Panc1 (cell line): Measurements from ENCODE around the gene MYH14. TPM values are rescaled to one million over a fixed set of nuclear protein-coding genes. Genes with fewer than 3 reads are reported as not detected.

ENCODE experiments used
- ATAC-seq: fragments of 200-7000 bp; cut with Tn5 transposase; 2 replicates; pipeline ENCODE4 v1.9.1; 2020; ENCODE audit warnings: mild to moderate bottlenecking, moderate library complexity
- BruUV-seq: library from RNA; stranded (reverse); fragments of 400-500 nt; replicated peaks from 2 replicates; lab custom pipeline; 2021; lab: Mats Ljungman, UMichigan
- CTCF ChIA-PET: fragments of 300-600 bp; sonication (Branson Sonifier 250); formaldehyde crosslinking; loops from one replicate; lab custom pipeline; 2022; ENCODE audit warnings: antibody characterized with exemption; lab: Charles Lee
- POLR2A ChIA-PET: fragments of 300-600 bp; sonication (Branson Sonifier 250); formaldehyde crosslinking; loops from one replicate; lab custom pipeline; 2022; ENCODE audit warnings: antibody characterized with exemption; lab: Charles Lee
- DNase-seq: peaks from one replicate; pipeline ENCODE4 v3.0.0-alpha.2; 2010; ENCODE audit warnings: low read depth, low spot score
- H3K27ac ChIP-seq: 2 replicates; pipeline ENCODE4 v1.5.1; 2011; ENCODE audit warnings: mild to moderate bottlenecking, low read length, inconsistent platforms
- H3K27me3 ChIP-seq: fragments of 200-500 bp; sonication (Bioruptor generic); 2 replicates; pipeline ENCODE4 v1.6.0; 2014; ENCODE audit warnings: low read length, inconsistent platforms; ENCODE audit not compliant: control insufficient read depth, insufficient read depth
- H3K36me3 ChIP-seq: fragments of 200-500 bp; sonication (Bioruptor generic); 2 replicates; pipeline ENCODE4 v1.5.1; 2014; ENCODE audit warnings: inconsistent platforms, mild to moderate bottlenecking, low read length, moderate library complexity; ENCODE audit not compliant: control insufficient read depth, insufficient read depth
- H3K4me1 ChIP-seq: 2 replicates; pipeline ENCODE4 v1.5.1; 2011; ENCODE audit warnings: inconsistent platforms, mild to moderate bottlenecking, low read length, moderate library complexity; ENCODE audit not compliant: control insufficient read depth, insufficient read depth
- H3K4me3 ChIP-seq, 2 experiments: 2 replicates each; pipeline ENCODE4 v1.5.1; 2011 to 2012; ENCODE audit warnings: low read depth in 2 of 2, low read length in 2 of 2, mild to moderate bottlenecking in 2 of 2, inconsistent platforms in 1 of 2, moderate library complexity in 1 of 2
- H3K9me3 ChIP-seq: fragments of 200-500 bp; sonication (Bioruptor generic); 2 replicates; pipeline ENCODE4 v1.5.1; 2014; ENCODE audit warnings: low read depth, mild to moderate bottlenecking, inconsistent platforms, low read length, moderate library complexity; ENCODE audit not compliant: control insufficient read depth, insufficient read depth
- POLR2AphosphoS5 ChIP-seq: IDR thresholded peaks from 2 replicates; pipeline ENCODE4 v1.6.1; 2012; ENCODE audit warnings: mild to moderate bottlenecking, low read depth, low read length, moderate library complexity
- REST ChIP-seq, 2 experiments: IDR thresholded peaks; 2 replicates each; pipeline ENCODE4 v1.6.1; 2011 to 2012; ENCODE audit warnings: low read depth in 2 of 2, control low read depth in 1 of 2, low read length in 1 of 2, mild to moderate bottlenecking in 1 of 2, moderate library complexity in 1 of 2; ENCODE audit not compliant: insufficient read depth in 1 of 2
- SIN3A ChIP-seq: IDR thresholded peaks from 2 replicates; pipeline ENCODE4 v1.6.1; 2012; ENCODE audit warnings: low read depth, mild to moderate bottlenecking, low read length, moderate library complexity, borderline replicate concordance; ENCODE audit not compliant: insufficient read depth
- TCF7L2 ChIP-seq: IDR thresholded peaks from 2 replicates; pipeline ENCODE4 v1.6.1; 2011; ENCODE audit warnings: mild to moderate bottlenecking, low read depth, low read length, inconsistent platforms
- in situ Hi-C: cut with HindIII; loops from 2 replicates; pipeline ENCODE4 v1.10.0; 2016; ENCODE audit warnings: low sequenced_read_pairs, low pct_unique_long_range_greater_than_20kb
- intact Hi-C: fragments of 100-400 bp; cut with micrococcal nuclease; formaldehyde crosslinking; loops from one replicate; pipeline ENCODE4 v1.10.0; 2022; ENCODE audit not compliant: unreplicated experiment
- total RNA-seq: library from RNA; stranded (reverse); gene quantifications from one replicate; pipeline ENCODE4 v1.2.1, GENCODE V29; 2021; ENCODE audit not compliant: unreplicated experiment
- TF ChIP-seq, protein P1 (sequence below): fragments of 450-650 bp; IDR thresholded peaks from 2 replicates; pipeline ENCODE4 v1.5.1; 2017; ENCODE audit warnings: mild to moderate bottlenecking

MYH14 gene
- total RNA-seq, 1 experiment from 2014 or later = 23.8 TPM

- ATAC-seq = no peak
- Histone ChIP-seq H3K4me1 (no peaks in the 10 kb centered on the region), H3K27me3 (no peaks in the 10 kb centered on the region), H3K4me3 (no peak overlapping the region), H3K9me3 (peaks cover 9% of the 10 kb centered on the region; the same call in 1 of the 2 replicates), H3K27ac (no peak overlapping the region), H3K36me3 (no peaks in the 10 kb centered on the region)
- no peak for DNase-seq
- BruUV-seq = no TSS peak
- intact Hi-C loops (no loop called here), in situ Hi-C loops (no loop called here)
- TF ChIP-seq POLR2AphosphoS5 (no peak), SIN3A (no peak), TCF7L2 (no peak), REST (IDR thresholded peaks at IDR 0.05; ENCODE audit: insufficient read depth in 1 of 2, low read depth in 2 of 2, low read length in 1 of 2) (no peak)
- TF ChIP-seq, protein P1, sequence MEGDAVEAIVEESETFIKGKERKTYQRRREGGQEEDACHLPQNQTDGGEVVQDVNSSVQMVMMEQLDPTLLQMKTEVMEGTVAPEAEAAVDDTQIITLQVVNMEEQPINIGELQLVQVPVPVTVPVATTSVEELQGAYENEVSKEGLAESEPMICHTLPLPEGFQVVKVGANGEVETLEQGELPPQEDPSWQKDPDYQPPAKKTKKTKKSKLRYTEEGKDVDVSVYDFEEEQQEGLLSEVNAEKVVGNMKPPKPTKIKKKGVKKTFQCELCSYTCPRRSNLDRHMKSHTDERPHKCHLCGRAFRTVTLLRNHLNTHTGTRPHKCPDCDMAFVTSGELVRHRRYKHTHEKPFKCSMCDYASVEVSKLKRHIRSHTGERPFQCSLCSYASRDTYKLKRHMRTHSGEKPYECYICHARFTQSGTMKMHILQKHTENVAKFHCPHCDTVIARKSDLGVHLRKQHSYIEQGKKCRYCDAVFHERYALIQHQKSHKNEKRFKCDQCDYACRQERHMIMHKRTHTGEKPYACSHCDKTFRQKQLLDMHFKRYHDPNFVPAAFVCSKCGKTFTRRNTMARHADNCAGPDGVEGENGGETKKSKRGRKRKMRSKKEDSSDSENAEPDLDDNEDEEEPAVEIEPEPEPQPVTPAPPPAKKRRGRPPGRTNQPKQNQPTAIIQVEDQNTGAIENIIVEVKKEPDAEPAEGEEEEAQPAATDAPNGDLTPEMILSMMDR = no peak
- ChIA-PET POLR2A (no interaction called here), CTCF (no interaction called here)
These were observed 85.5 kb downstream of the MYH14 start for GRCh38 chr19:50288954-50289353.

GRCh38 chr19:50290011-50290410 is 86.6 kb downstream of the MYH14 start:
- POLR2A ChIA-PET = no interaction called here
- Histone ChIP-seq H3K9me3 (peaks cover 9% of the 10 kb centered on the region; the same call in 1 of the 2 replicates), H3K4me3 (no peak overlapping the region), H3K27me3 (no peaks in the 10 kb centered on the region), H3K27ac (no peak overlapping the region), H3K4me1 (no peaks in the 10 kb centered on the region), H3K36me3 (no peaks in the 10 kb centered on the region)
- BruUV-seq = no TSS peak
- TF ChIP-seq REST (IDR thresholded peaks at IDR 0.05; ENCODE audit: insufficient read depth in 1 of 2, low read depth in 2 of 2, low read length in 1 of 2) (no peak), TCF7L2 (no peak)
- TF ChIP-seq, protein P1 = no peak
- DNase-seq = no peak
- in situ Hi-C loops (no loop called here), intact Hi-C loops (no loop called here)
- ATAC-seq = no peak
- CTCF ChIA-PET = no interaction called here
